ENCODE results near the gene CACNA2D3. TPM values are rescaled to one million over a fixed set of nuclear protein-coding genes. Genes with fewer than 3 reads are reported as not detected.

CACNA2D3 gene
- total RNA-seq, 2 donors from 2014 or later, result 1.1 to 5.9 TPM

GRCh38 chr3:54366839-54367238 is 244.5 kb downstream of the CACNA2D3 start:
- Histone ChIP-seq H3K9me3 (no peaks in the 10 kb centered on the region), H3K4me3 (no peak overlapping the region), H3K36me3 (no peaks in the 10 kb centered on the region), H3K4me1 (replicated peaks) (no peaks in the 10 kb centered on the region), H3K27me3 (replicated peaks; ENCODE audit: insufficient read depth) (no peaks in the 10 kb centered on the region), H3K27ac (no peak overlapping the region)
- intact Hi-C loops (cut with DNase I), result no loop called here
- WGBS, result 32% methylated on average over 3 of the region's 3 CpGs
- TF ChIP-seq CTCF (IDR thresholded peaks at IDR 0.05) (no peak), POLR2AphosphoS5 (IDR thresholded peaks at IDR 0.05) (no peak), POLR2A (IDR thresholded peaks at IDR 0.05) (no peak)
- no peak for DNase-seq (ENCODE audit: low spot score)

- DNase-seq (ENCODE audit: low spot score), result no peak
- intact Hi-C loops (cut with DNase I), result no loop called here
Observed at GRCh38 chr3:54372232-54372631, 249.9 kb downstream of the CACNA2D3 start.

GRCh38 chr3:54374214-54374852 is 252.0 kb downstream of the CACNA2D3 start:
- WGBS, result 80% methylated on average over 8 of the region's 8 CpGs
- H3K36me3 ChIP-seq, result no peaks in the 10 kb centered on the region
- H3K27ac ChIP-seq, result no peak overlapping the region
- no peak overlapping the region for H3K4me3 ChIP-seq
- no peaks in the 10 kb centered on the region for H3K4me1 ChIP-seq (replicated peaks)
- DNase-seq (ENCODE audit: low spot score), result peak; percentile 16
- intact Hi-C loops (cut with DNase I), result no loop called here
- TF ChIP-seq CTCF (IDR thresholded peaks at IDR 0.05) (peak in 3 of 4 experiments; percentile 58 to 62 (median 59)), POLR2A (IDR thresholded peaks at IDR 0.05) (no peak)
- H3K27me3 ChIP-seq (replicated peaks; ENCODE audit: insufficient read depth), result no peaks in the 10 kb centered on the region
- H3K9me3 ChIP-seq, result no peaks in the 10 kb centered on the region

More at GRCh38 chr3:54372232-54372631, 249.9 kb downstream of the CACNA2D3 start:
- Histone ChIP-seq H3K27ac (no peak overlapping the region), H3K27me3 (replicated peaks; ENCODE audit: insufficient read depth) (no peaks in the 10 kb centered on the region), H3K9me3 (no peaks in the 10 kb centered on the region), H3K36me3 (no peaks in the 10 kb centered on the region), H3K4me3 (no peak overlapping the region), H3K4me1 (replicated peaks) (no peaks in the 10 kb centered on the region)
- 84% methylated on average over 3 of the region's 3 CpGs for WGBS
- TF ChIP-seq POLR2AphosphoS5 (IDR thresholded peaks at IDR 0.05) (no peak), POLR2A (IDR thresholded peaks at IDR 0.05) (no peak), CTCF (IDR thresholded peaks at IDR 0.05) (no peak)

- Histone ChIP-seq H3K36me3 (no peaks in the 10 kb centered on the region), H3K4me1 (replicated peaks) (no peaks in the 10 kb centered on the region), H3K4me3 (no peak overlapping the region), H3K27me3 (replicated peaks; ENCODE audit: insufficient read depth) (no peaks in the 10 kb centered on the region), H3K9me3 (no peaks in the 10 kb centered on the region), H3K27ac (no peak overlapping the region)
- WGBS, result 84% methylated on average over 6 of the region's 6 CpGs
- TF ChIP-seq POLR2AphosphoS5 (IDR thresholded peaks at IDR 0.05) (no peak), POLR2A (IDR thresholded peaks at IDR 0.05) (no peak), CTCF (IDR thresholded peaks at IDR 0.05) (no peak)
- DNase-seq (ENCODE audit: low spot score), result no peak
- intact Hi-C loops (cut with DNase I), result no loop called here
Observed at GRCh38 chr3:54376142-54376807, 253.9 kb downstream of the CACNA2D3 start.
